NCI-H1105 (cell line): Measurements from ENCODE around the gene MGAT3.
"Not testable (repeated sequence)": the region's sequence is repeated elsewhere in the genome, so short reads cannot be mapped to it uniquely, and the experiment has no call there.

ENCODE experiments used
- DNase-seq: peaks from one replicate; lab custom pipeline; 2025; lab: John Stamatoyannopoulos, UW

The MGAT3 gene

GRCh38 chr22:39490966-39491680 is 34.3 kb downstream of the MGAT3 start:
- DNase-seq, result no peak

DNA sequence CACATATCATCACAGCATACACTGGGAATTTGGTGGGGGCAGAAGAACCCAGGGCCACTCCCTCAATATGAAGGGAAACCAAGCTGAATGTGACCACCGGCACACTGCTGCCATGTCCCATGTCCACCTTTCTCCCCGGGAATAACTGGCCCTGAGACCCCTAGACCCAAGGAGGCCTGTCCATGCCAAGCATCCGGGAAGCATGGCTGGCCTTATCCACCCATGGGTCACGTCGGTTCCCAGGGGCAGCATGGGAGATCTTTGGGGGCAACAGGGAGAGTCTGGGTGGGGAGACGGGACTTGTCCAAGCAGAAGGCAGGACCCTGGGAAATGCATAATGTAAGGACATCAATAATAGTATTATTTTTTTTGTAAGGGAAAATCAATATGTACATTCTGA is 34.9 kb downstream of the MGAT3 start:
- no peak for DNase-seq

- DNase-seq, result no peak
Measured at GRCh38 chr22:39492186-39492585, 35.4 kb downstream of the MGAT3 start.

GRCh38 chr22:39493759-39494158 is 36.9 kb downstream of the MGAT3 start:
- no peak for DNase-seq

- no peak for DNase-seq
Measured at GRCh38 chr22:39494471-39495120, 37.8 kb downstream of the MGAT3 start.

DNA sequence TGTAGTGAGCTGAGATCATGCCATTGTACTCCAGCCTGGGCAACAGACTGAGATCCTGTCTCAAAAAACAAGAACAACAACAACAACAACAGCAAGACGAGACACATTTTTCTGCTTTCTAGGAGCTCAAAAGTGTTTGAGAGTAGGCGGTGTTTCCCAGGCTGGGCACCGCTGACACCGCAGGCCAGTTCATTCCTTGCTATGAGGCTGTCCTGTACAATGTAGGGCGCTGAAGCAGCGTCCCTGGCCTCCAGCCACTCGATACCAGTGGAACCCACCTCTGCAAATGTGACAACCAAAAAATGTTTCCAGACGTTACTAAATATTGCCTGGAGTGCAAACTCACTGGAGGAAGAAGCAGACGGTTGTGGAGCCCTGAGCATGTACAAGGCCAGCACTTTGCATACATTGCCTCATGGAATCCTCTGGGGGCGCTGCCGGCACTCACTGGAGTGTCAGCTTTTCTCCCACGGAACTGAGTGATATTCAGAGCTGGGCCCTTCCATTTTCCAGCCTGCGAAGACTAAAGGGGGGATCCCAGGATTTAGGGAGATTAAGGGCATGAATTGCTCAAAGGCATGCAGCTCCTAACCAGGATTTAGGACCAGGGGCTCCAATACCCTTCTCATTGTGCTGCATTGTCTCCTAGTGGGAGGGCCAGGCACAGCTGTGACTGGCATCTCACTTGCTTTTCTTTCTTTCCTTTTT is 39.5 kb downstream of the MGAT3 start:
- DNase-seq, result no peak

GRCh38 chr22:39497429-39497828 is 40.6 kb downstream of the MGAT3 start:
- no peak for DNase-seq

DNA sequence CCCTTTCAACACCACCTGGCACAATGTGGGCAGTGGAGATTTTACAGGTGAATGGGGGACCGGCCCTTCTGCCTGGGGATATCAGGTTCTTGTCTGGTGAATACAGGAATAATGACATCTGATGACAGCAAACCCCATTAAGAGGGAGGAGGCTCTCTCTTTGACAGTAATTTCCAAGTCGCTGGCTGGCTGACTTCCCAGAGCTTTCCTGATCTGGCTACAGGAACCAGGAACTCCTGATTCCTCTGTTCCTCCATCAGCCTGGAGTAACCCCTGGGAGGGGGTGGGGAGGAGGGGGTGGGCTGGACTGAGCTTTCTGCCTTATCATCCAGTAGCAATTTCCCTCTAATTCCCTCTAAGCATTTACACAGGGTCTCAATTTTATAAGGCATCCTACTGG is 41.6 kb downstream of the MGAT3 start:
- DNase-seq, result peak; percentile 82

- DNase-seq, result no peak
Measured at GRCh38 chr22:39498802-39499201, 42.0 kb downstream of the MGAT3 start.

- DNase-seq, result no peak
Measured at GRCh38 chr22:39500101-39500500, 43.3 kb downstream of the MGAT3 start.

GRCh38 chr22:39501644-39502108 is 44.9 kb downstream of the MGAT3 start:
- no peak for DNase-seq

DNA sequence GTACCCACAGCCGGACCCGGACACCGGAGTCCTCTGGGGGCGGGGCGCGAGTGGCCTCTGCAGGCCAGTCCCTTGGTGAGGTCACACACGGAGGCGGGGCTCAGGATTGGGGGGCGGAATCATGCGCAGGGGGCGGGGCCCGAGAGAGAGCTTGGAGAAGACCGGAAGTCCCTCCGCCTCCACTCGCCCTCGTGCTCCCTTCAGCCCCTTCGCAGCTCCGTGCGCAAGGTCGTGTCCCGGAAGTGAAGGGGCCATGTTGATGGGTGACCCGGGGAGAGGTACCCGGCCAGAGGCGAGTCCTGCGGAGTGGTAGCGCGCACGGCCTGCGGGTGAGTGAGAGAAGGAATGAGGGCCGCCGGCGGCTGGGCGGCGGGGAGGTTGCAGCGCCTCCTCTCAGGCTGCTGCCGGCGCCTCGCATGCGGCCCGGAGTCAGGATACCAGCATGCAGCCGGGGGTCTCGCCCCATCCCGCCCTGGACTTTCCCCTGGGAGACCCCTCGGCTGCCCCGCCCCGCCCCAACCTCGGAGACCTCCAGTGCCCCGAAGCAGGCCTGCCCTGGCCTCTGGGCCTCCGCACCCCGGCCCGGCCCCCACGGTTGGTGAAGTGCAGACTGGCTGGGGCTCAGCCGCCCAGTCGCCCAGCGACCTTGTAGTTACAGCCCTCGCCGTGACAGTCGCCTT is 45.4 kb downstream of the MGAT3 start, which contains the start of gene MIEF1:
TSS of gene MIEF1 (plus strand) at position 182 of the 680 bp plus-strand sequence. CDS start 9,005 bp downstream, outside the sequence.
- peak; percentile 91 for DNase-seq

- no peak for DNase-seq
Measured at GRCh38 chr22:39502789-39503409, 46.1 kb downstream of the MGAT3 start.

- DNase-seq, result no peak
Measured at GRCh38 chr22:39503630-39504029, 46.8 kb downstream of the MGAT3 start.

GRCh38 chr22:39504071-39504470 is 47.3 kb downstream of the MGAT3 start:
- no peak for DNase-seq

DNA sequence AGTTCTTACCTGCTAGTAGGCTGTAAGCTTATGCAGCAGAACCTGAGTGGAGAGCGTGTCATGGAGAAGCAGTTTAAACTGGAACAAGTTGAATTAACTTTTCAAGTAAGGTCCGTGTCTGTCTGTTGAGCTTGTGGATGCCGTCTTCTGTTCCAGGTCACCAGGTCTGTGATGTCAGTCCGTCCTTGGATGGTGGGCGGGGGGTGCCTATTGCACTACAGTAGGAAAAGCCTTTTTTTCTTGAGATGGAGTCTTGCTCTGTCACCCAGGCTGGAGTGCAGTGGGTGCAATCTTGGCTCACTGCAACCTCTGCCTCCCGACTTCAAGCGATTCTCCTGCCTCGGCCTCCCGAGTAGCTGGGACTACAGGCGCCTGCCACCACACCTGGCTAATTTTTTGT is 50.2 kb downstream of the MGAT3 start:
- not testable (repeated sequence) for DNase-seq

DNA sequence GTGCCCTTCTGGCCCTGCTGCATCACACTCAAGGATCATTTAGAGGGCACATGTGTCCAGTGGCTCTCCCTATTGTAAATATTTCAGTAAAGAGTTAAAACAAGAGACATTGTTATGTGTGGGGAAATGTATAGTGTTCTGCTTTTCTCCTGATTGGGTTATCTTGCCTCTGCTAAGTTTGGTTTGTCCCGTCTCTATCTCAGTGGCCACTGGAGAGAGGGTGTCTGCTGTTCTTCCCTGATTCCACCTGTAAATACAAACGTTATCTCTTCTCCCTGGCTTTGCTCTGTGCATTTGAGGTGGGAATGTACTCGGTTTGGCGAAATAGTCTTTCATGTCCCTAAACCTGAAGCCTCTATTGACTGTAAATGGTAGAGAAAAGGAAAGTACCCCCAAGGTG is 51.6 kb downstream of the MGAT3 start:
- no peak for DNase-seq

DNA sequence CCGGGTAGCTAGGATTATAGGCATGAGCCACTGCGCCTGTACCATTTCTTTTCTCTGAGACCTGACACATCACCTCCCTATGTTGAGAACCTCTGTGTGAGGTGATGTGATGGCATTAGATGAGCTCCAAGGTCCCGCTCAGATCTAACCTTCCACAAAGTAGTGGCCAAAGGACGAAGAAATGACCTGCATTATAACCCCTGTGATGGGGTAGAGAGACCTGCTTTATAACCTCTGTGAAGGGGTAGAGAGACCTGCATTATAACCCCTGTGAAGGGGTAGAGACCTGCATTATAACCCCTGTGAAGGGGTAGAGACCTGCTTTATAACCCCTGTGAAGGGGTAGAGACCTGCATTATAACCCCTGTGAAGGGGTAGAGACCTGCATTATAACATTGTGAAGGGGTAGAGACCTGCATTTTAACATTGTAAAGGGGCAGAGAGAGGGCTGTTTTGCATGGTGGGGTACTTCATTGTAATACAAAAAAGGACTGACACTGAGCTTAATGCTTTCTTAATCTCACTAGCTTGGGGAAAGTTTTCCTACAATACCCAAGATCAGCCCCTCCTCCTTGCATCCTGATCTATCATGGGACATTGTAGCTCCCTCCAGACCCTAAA is 53.8 kb downstream of the MGAT3 start:
- DNase-seq, result no peak

- DNase-seq, result no peak
Measured at GRCh38 chr22:39511226-39511625, 54.4 kb downstream of the MGAT3 start.

- DNase-seq, result no peak
Measured at GRCh38 chr22:39512026-39512425, 55.2 kb downstream of the MGAT3 start.

GRCh38 chr22:39513791-39514190 is 57.0 kb downstream of the MGAT3 start:
- no peak for DNase-seq
